ENCODE measurements around the gene CCDC88B.

- TF ChIP-seq CTCF (IDR thresholded peaks at IDR 0.05; ENCODE audit: insufficient read depth, low read length, poor library complexity, severe bottlenecking) (no peak), EZH2phosphoT487 (conservative IDR thresholded peaks at IDR 0.05; ENCODE audit: low read length) (no peak)
Measured at GRCh38 chr11:64369440-64370421, 29.7 kb downstream of the CCDC88B start.

Measured in SU-DHL-6 (cell line).